ENCODE data around the gene GLIS1.

GRCh38 chr1:53582211-53583020 lies 156.5 kb downstream of the GLIS1 start:
- TF ChIP-seq CEBPB (IDR thresholded peaks at IDR 0.05; ENCODE audit: low read depth), result no peak
- TF ChIP-seq, protein P1, sequence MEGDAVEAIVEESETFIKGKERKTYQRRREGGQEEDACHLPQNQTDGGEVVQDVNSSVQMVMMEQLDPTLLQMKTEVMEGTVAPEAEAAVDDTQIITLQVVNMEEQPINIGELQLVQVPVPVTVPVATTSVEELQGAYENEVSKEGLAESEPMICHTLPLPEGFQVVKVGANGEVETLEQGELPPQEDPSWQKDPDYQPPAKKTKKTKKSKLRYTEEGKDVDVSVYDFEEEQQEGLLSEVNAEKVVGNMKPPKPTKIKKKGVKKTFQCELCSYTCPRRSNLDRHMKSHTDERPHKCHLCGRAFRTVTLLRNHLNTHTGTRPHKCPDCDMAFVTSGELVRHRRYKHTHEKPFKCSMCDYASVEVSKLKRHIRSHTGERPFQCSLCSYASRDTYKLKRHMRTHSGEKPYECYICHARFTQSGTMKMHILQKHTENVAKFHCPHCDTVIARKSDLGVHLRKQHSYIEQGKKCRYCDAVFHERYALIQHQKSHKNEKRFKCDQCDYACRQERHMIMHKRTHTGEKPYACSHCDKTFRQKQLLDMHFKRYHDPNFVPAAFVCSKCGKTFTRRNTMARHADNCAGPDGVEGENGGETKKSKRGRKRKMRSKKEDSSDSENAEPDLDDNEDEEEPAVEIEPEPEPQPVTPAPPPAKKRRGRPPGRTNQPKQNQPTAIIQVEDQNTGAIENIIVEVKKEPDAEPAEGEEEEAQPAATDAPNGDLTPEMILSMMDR (IDR thresholded peaks at IDR 0.05 in 2 of 3, conservative IDR thresholded peaks at IDR 0.05 in 1 of 3; ENCODE audit: borderline replicate concordance in 1 of 3, insufficient read depth in 1 of 3, low read depth in 2 of 3, low read length in 2 of 3), result no peak
- TF ChIP-seq ATF3 (IDR thresholded peaks at IDR 0.05), result no peak
- TF ChIP-seq POLR2AphosphoS5 (IDR thresholded peaks at IDR 0.05; ENCODE audit: low read depth, low read length), result no peak
- TF ChIP-seq ELF1 (IDR thresholded peaks at IDR 0.05; ENCODE audit: borderline replicate concordance, low read depth), result no peak
- TF ChIP-seq YY1 (IDR thresholded peaks at IDR 0.05; ENCODE audit: extremely low read depth, insufficient replicate concordance, low read depth, low read length), result no peak
- TF ChIP-seq SP1 (IDR thresholded peaks at IDR 0.05; ENCODE audit: low read depth), result no peak
- no peak for TF ChIP-seq EZH2phosphoT487 (IDR thresholded peaks at IDR 0.05; ENCODE audit: borderline replicate concordance)
- no peak for TF ChIP-seq TCF7L2 (IDR thresholded peaks at IDR 0.05; ENCODE audit: borderline replicate concordance, extremely low read depth, insufficient read depth, insufficient read length)
- no peak for TF ChIP-seq POLR2A (IDR thresholded peaks at IDR 0.05; ENCODE audit: borderline replicate concordance, extremely low read depth, insufficient read depth, insufficient read length)
- no peak for TF ChIP-seq REST (IDR thresholded peaks at IDR 0.05; ENCODE audit: low read depth)
- TF ChIP-seq EZH2 (IDR thresholded peaks at IDR 0.05), result no peak
- no peak for TF ChIP-seq SRF (IDR thresholded peaks at IDR 0.05; ENCODE audit: low read depth)
